ENCODE results near the gene MAEA.

- TF ChIP-seq GATA3 (IDR thresholded peaks at IDR 0.05; ENCODE audit: low read depth, low read length): no peak
- no peak for TF ChIP-seq GATA2 (IDR thresholded peaks at IDR 0.05; ENCODE audit: low read depth, low read length)
Observed at GRCh38 chr4:1260418-1261106, 29.1 kb upstream of the MAEA start.
